ENCODE results near the gene OTUD3.

DNA sequence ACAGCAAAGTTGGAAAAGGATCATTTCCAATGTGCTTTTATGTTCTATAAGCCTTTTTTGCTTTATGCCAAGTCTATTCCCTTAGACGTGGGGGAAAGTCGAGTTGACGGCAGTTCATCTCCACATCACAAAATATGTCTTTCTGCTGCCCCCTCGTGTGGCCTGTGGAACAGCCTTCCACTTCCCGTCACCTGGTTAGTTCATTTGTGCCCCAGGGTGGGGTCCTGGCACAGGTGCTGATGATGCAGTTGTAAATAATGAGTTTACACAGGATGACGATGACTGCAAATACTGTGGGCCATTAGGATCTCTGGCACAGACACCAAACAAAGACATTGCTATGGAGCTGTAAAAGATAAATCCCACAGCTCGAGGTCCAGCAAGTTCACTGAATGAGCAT is 10.0 kb upstream of the OTUD3 start:
- TF ChIP-seq CTCF (IDR thresholded peaks at IDR 0.05 in 2 of 3, conservative IDR thresholded peaks at IDR 0.05 in 1 of 3; ENCODE audit: insufficient read depth in 2 of 3, low read depth in 1 of 3, low read length in 3 of 3) (peak; percentile 38 to 56 (median 53); a peak in 5 of 6 replicates), MCM3 (IDR thresholded peaks at IDR 0.05) (no peak), HDAC2 (IDR thresholded peaks at IDR 0.05) (no peak), JUN (IDR thresholded peaks at IDR 0.05; ENCODE audit: borderline replicate concordance, low read depth, low read length) (no peak), JUN (CRISPR knock-in tag; IDR thresholded peaks at IDR 0.05; ENCODE audit: borderline replicate concordance) (no peak), JUND (IDR thresholded peaks at IDR 0.05; ENCODE audit: borderline replicate concordance, low read depth, low read length) (no peak), JUND (tag; IDR thresholded peaks at IDR 0.05; ENCODE audit: borderline replicate concordance, low read depth, low read length) (no peak), CHD1 (IDR thresholded peaks at IDR 0.05; ENCODE audit: low read length) (no peak), ZNF3 (CRISPR knock-in tag; IDR thresholded peaks at IDR 0.05) (no peak), HNRNPUL1 (IDR thresholded peaks at IDR 0.05; ENCODE audit: low read length) (no peak), STAT6 (CRISPR knock-in tag; IDR thresholded peaks at IDR 0.05) (no peak)
- TF ChIP-seq, protein P1, sequence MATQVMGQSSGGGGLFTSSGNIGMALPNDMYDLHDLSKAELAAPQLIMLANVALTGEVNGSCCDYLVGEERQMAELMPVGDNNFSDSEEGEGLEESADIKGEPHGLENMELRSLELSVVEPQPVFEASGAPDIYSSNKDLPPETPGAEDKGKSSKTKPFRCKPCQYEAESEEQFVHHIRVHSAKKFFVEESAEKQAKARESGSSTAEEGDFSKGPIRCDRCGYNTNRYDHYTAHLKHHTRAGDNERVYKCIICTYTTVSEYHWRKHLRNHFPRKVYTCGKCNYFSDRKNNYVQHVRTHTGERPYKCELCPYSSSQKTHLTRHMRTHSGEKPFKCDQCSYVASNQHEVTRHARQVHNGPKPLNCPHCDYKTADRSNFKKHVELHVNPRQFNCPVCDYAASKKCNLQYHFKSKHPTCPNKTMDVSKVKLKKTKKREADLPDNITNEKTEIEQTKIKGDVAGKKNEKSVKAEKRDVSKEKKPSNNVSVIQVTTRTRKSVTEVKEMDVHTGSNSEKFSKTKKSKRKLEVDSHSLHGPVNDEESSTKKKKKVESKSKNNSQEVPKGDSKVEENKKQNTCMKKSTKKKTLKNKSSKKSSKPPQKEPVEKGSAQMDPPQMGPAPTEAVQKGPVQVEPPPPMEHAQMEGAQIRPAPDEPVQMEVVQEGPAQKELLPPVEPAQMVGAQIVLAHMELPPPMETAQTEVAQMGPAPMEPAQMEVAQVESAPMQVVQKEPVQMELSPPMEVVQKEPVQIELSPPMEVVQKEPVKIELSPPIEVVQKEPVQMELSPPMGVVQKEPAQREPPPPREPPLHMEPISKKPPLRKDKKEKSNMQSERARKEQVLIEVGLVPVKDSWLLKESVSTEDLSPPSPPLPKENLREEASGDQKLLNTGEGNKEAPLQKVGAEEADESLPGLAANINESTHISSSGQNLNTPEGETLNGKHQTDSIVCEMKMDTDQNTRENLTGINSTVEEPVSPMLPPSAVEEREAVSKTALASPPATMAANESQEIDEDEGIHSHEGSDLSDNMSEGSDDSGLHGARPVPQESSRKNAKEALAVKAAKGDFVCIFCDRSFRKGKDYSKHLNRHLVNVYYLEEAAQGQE (IDR thresholded peaks at IDR 0.05; ENCODE audit: borderline replicate concordance), result peak; percentile 60; the same call in 1 of the 2 replicates
- TF ChIP-seq, protein P1 (CRISPR knock-in tag; IDR thresholded peaks at IDR 0.05; ENCODE audit: low read depth), result no peak
